Measurements from ENCODE around the gene SMCR8. TPM values are rescaled to one million over a fixed set of nuclear protein-coding genes. Genes with fewer than 3 reads are reported as not detected.
A peak's percentile ranks its signal among the peaks of the same experiment; 100 is the strongest.
"Not testable (repeated sequence)": the region's sequence is repeated elsewhere in the genome, so short reads cannot be mapped to it uniquely, and the experiment has no call there.

SMCR8 gene
- 41.5 and 45.7 TPM in 2 replicates for total RNA-seq (2014; rRNA removed; shearing (Covaris generic))

- peak within 1 kb of the TSS; percentile 85 for H3K4me3 ChIP-seq
- no peaks in the 10 kb centered on the region for H3K9me3 ChIP-seq (replicated peaks)
- peaks cover 8% of the 10 kb centered on the region for H3K4me1 ChIP-seq
- peak within 1 kb of the TSS; percentile 66 for H3K27ac ChIP-seq
- H3K27me3 ChIP-seq: no peaks in the 10 kb centered on the region
- DNase-seq: peak; percentile 100
- H3K36me3 ChIP-seq: peaks cover 37% of the 10 kb centered on the region
These were observed at the start of gene SMCR8, which contains the start of gene TOP3A for GRCh38 chr17:18314731-18315561. Gene SMCR8, plus strand, starts transcription at chr17:18315293. Its CDS starts 497 bp downstream, at chr17:18315790. Gene TOP3A, minus strand, starts transcription at chr17:18314994. Its CDS starts 216 bp downstream, at chr17:18314778.

GRCh38 chr17:18267366-18267765 lies 47.7 kb upstream of the SMCR8 start:
- H3K4me1 ChIP-seq: no peaks in the 10 kb centered on the region
- no peaks in the 10 kb centered on the region for H3K27me3 ChIP-seq
- H3K9me3 ChIP-seq (replicated peaks): no peaks in the 10 kb centered on the region
- H3K36me3 ChIP-seq: peaks cover 25% of the 10 kb centered on the region
- no peak for DNase-seq
- no peak overlapping the region for H3K4me3 ChIP-seq
- H3K27ac ChIP-seq: no peak overlapping the region

- no peaks in the 10 kb centered on the region for H3K4me1 ChIP-seq
- no peaks in the 10 kb centered on the region for H3K27me3 ChIP-seq
- H3K36me3 ChIP-seq: peaks cover 33% of the 10 kb centered on the region
- no peak overlapping the region for H3K4me3 ChIP-seq
- no peaks in the 10 kb centered on the region for H3K9me3 ChIP-seq (replicated peaks)
- H3K27ac ChIP-seq: no peak overlapping the region
- DNase-seq: no peak
These were observed 47.0 kb upstream of the SMCR8 start for GRCh38 chr17:18267927-18268711.

GRCh38 chr17:18270046-18270931 lies 44.8 kb upstream of the SMCR8 start:
- DNase-seq: no peak
- H3K4me3 ChIP-seq: no peak overlapping the region
- H3K36me3 ChIP-seq: peaks cover 52% of the 10 kb centered on the region
- H3K4me1 ChIP-seq: no peaks in the 10 kb centered on the region
- H3K9me3 ChIP-seq (replicated peaks): no peaks in the 10 kb centered on the region
- H3K27me3 ChIP-seq: no peaks in the 10 kb centered on the region
- H3K27ac ChIP-seq: no peak overlapping the region

GRCh38 chr17:18277076-18277475 lies 38.0 kb upstream of the SMCR8 start:
- peaks cover 96% of the 10 kb centered on the region for H3K36me3 ChIP-seq
- DNase-seq: no peak
- no peaks in the 10 kb centered on the region for H3K27me3 ChIP-seq
- H3K27ac ChIP-seq: no peak overlapping the region
- H3K9me3 ChIP-seq (replicated peaks): no peaks in the 10 kb centered on the region
- H3K4me3 ChIP-seq: no peak overlapping the region
- H3K4me1 ChIP-seq: no peaks in the 10 kb centered on the region

- Histone ChIP-seq H3K4me1 (no peaks in the 10 kb centered on the region), H3K4me3 (no peak overlapping the region), H3K27ac (no peak overlapping the region), H3K27me3 (no peaks in the 10 kb centered on the region), H3K9me3 (replicated peaks) (no peaks in the 10 kb centered on the region), H3K36me3 (peaks cover 96% of the 10 kb centered on the region)
- no peak for DNase-seq
These were observed 36.2 kb upstream of the SMCR8 start for GRCh38 chr17:18278867-18279266.

GRCh38 chr17:18280249-18280648 lies 34.8 kb upstream of the SMCR8 start:
- Histone ChIP-seq H3K27me3 (no peaks in the 10 kb centered on the region), H3K9me3 (replicated peaks) (no peaks in the 10 kb centered on the region), H3K4me1 (no peaks in the 10 kb centered on the region), H3K27ac (no peak overlapping the region), H3K4me3 (no peak overlapping the region), H3K36me3 (peaks cover 98% of the 10 kb centered on the region)
- DNase-seq: no peak

- Histone ChIP-seq H3K4me1 (no peaks in the 10 kb centered on the region), H3K36me3 (peaks cover 100% of the 10 kb centered on the region), H3K4me3 (no peak overlapping the region), H3K27ac (no peak overlapping the region), H3K9me3 (replicated peaks) (no peaks in the 10 kb centered on the region), H3K27me3 (no peaks in the 10 kb centered on the region)
- DNase-seq: no peak
These were observed 34.2 kb upstream of the SMCR8 start for GRCh38 chr17:18280766-18281371.

GRCh38 chr17:18281788-18282187 lies 33.3 kb upstream of the SMCR8 start:
- Histone ChIP-seq H3K27me3 (no peaks in the 10 kb centered on the region), H3K4me1 (no peaks in the 10 kb centered on the region), H3K27ac (no peak overlapping the region), H3K4me3 (no peak overlapping the region), H3K36me3 (peaks cover 100% of the 10 kb centered on the region), H3K9me3 (replicated peaks) (no peaks in the 10 kb centered on the region)
- no peak for DNase-seq

- Histone ChIP-seq H3K27me3 (no peaks in the 10 kb centered on the region), H3K4me1 (no peaks in the 10 kb centered on the region), H3K4me3 (no peak overlapping the region), H3K27ac (no peak overlapping the region), H3K9me3 (replicated peaks) (no peaks in the 10 kb centered on the region), H3K36me3 (peaks cover 99% of the 10 kb centered on the region)
- no peak for DNase-seq
These were observed 29.8 kb upstream of the SMCR8 start for GRCh38 chr17:18285296-18285695.

GRCh38 chr17:18291718-18292540 lies 23.2 kb upstream of the SMCR8 start:
- H3K27me3 ChIP-seq: no peaks in the 10 kb centered on the region
- H3K4me3 ChIP-seq: no peak overlapping the region
- peaks cover 97% of the 10 kb centered on the region for H3K36me3 ChIP-seq
- no peak overlapping the region for H3K27ac ChIP-seq
- H3K9me3 ChIP-seq (replicated peaks): no peaks in the 10 kb centered on the region
- H3K4me1 ChIP-seq: no peaks in the 10 kb centered on the region
- DNase-seq: no peak

- not testable (repeated sequence) for H3K9me3 ChIP-seq (replicated peaks); H3K4me3 ChIP-seq; H3K4me1 ChIP-seq; DNase-seq; H3K27me3 ChIP-seq; H3K27ac ChIP-seq
- H3K36me3 ChIP-seq: peaks cover 90% of the 10 kb centered on the region
These were observed 17.0 kb upstream of the SMCR8 start for GRCh38 chr17:18298061-18298460.

GRCh38 chr17:18300725-18301480 lies 14.2 kb upstream of the SMCR8 start:
- Histone ChIP-seq H3K27ac (no peak overlapping the region), H3K4me1 (no peaks in the 10 kb centered on the region), H3K36me3 (peaks cover 91% of the 10 kb centered on the region), H3K4me3 (no peak overlapping the region), H3K9me3 (replicated peaks) (no peaks in the 10 kb centered on the region), H3K27me3 (no peaks in the 10 kb centered on the region)
- no peak for DNase-seq
